ENCODE measurements around the gene PLD5.
"Not testable (repeated sequence)": the region's sequence is repeated elsewhere in the genome, so short reads cannot be mapped to it uniquely, and the experiment has no call there.

PLD5 gene

GRCh38 chr1:242201090-242201489 lies 323.4 kb downstream of the PLD5 start:
- no peak overlapping the region for H3K27ac Mint-ChIP-seq
- no peak for ATAC-seq (replicated peaks)
- H3K9me3 Mint-ChIP-seq, result no peaks in the 10 kb centered on the region
- H3K27me3 Mint-ChIP-seq, result no peaks in the 10 kb centered on the region
- H3K36me3 Mint-ChIP-seq (ENCODE audit: insufficient read depth), result peaks cover 2% of the 10 kb centered on the region
- no peak overlapping the region for H3K4me3 Mint-ChIP-seq
- DNase-seq, result no peak
- no peaks in the 10 kb centered on the region for H3K4me1 Mint-ChIP-seq (ENCODE audit: low read depth in 2 of 2)

DNA sequence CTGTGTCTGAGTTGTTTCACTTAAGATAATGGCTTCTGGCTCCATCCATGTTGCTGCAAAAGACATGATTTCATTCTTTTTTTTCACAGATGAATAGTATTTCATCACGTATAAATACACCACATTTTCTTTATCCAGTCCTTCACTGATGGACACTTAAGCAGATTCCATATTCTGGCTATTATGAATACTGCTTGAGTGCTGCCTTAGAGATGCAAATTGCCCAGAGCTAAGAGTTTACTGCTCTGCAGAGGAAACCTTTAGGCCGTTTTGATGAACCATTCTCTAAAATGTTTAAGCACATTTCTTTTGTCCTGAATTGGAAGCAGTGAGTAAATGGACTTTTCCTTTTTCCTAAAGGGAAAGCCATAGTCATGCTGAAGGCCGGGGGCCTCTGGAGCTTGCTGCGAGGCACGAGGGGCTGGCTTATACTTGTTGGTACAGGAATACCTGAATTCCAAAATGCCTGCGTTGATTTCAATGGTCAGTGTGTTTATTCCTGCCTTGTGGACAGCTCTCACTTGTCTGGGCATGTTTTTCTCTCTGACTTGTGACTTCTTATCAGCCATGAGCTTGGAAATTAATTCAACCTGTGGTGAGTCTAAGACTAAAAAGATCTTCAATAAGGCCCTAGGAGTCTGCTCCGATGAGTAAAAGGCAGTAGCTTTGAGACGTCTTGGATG lies 324.6 kb downstream of the PLD5 start:
- H3K4me1 Mint-ChIP-seq (ENCODE audit: low read depth in 2 of 2), result no peaks in the 10 kb centered on the region
- H3K36me3 Mint-ChIP-seq (ENCODE audit: insufficient read depth), result peaks cover 2% of the 10 kb centered on the region
- DNase-seq, result no peak
- H3K27me3 Mint-ChIP-seq, result no peaks in the 10 kb centered on the region
- no peaks in the 10 kb centered on the region for H3K9me3 Mint-ChIP-seq
- H3K4me3 Mint-ChIP-seq, result no peak overlapping the region
- no peak overlapping the region for H3K27ac Mint-ChIP-seq
- ATAC-seq (replicated peaks), result no peak

GRCh38 chr1:242197907-242198820 lies 326.3 kb downstream of the PLD5 start:
- Mint-ChIP-seq H3K27me3 (no peaks in the 10 kb centered on the region), H3K27ac (no peak overlapping the region), H3K36me3 (ENCODE audit: insufficient read depth) (peaks cover 2% of the 10 kb centered on the region), H3K4me3 (no peak overlapping the region), H3K9me3 (no peaks in the 10 kb centered on the region), H3K4me1 (ENCODE audit: low read depth in 2 of 2) (no peaks in the 10 kb centered on the region)
- ATAC-seq (replicated peaks), result no peak
- DNase-seq, result no peak

GRCh38 chr1:242196914-242197313 lies 327.6 kb downstream of the PLD5 start:
- Mint-ChIP-seq H3K9me3 (peaks cover 0 to 2% of the 10 kb centered on the region in 2 donors), H3K4me1 (ENCODE audit: low read depth in 2 of 2) (no peaks in the 10 kb centered on the region), H3K27me3 (no peaks in the 10 kb centered on the region), H3K27ac (no peak overlapping the region), H3K4me3 (no peak overlapping the region), H3K36me3 (ENCODE audit: insufficient read depth) (peaks cover 2% of the 10 kb centered on the region)
- no peak for DNase-seq
- no peak for ATAC-seq (replicated peaks)

DNA sequence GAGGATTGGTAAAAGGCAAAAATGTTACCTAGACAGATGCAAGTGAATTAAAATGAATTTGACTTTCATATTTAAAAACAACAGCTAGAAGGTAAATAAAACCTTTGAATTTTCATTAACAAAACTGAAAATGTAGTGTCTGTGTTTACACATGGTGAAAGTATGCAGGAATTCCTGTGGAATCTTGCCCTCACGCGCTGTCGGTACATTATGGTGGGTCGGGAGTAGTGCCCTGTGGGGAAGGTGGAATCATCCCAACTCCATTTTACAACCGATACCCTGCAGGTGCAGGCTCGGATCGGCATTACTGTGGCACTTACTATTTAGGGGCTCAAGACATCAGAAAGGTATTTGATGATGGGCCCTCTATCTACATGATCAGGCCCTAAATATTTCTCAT lies 328.4 kb downstream of the PLD5 start:
- Mint-ChIP-seq H3K4me3 (no peak overlapping the region), H3K36me3 (ENCODE audit: insufficient read depth) (peaks cover 2% of the 10 kb centered on the region), H3K4me1 (ENCODE audit: low read depth in 2 of 2) (no peaks in the 10 kb centered on the region), H3K27ac (no peak overlapping the region), H3K9me3 (peaks cover 0 to 2% of the 10 kb centered on the region in 2 donors), H3K27me3 (no peaks in the 10 kb centered on the region)
- no peak for ATAC-seq (replicated peaks)
- DNase-seq, result no peak

GRCh38 chr1:242189591-242189990 lies 334.9 kb downstream of the PLD5 start:
- no peaks in the 10 kb centered on the region for H3K4me1 Mint-ChIP-seq (ENCODE audit: low read depth in 2 of 2)
- peaks cover 4 to 8% of the 10 kb centered on the region in 2 donors for H3K9me3 Mint-ChIP-seq
- H3K27me3 Mint-ChIP-seq, result no peaks in the 10 kb centered on the region
- H3K4me3 Mint-ChIP-seq, result no peak overlapping the region
- ATAC-seq (replicated peaks), result no peak
- H3K27ac Mint-ChIP-seq, result no peak overlapping the region
- DNase-seq, result no peak
- no peaks in the 10 kb centered on the region for H3K36me3 Mint-ChIP-seq (ENCODE audit: insufficient read depth)

GRCh38 chr1:242187816-242188215 lies 336.7 kb downstream of the PLD5 start:
- H3K4me3 Mint-ChIP-seq, result no peak overlapping the region
- H3K4me1 Mint-ChIP-seq (ENCODE audit: low read depth in 2 of 2), result no peaks in the 10 kb centered on the region
- no peaks in the 10 kb centered on the region for H3K27me3 Mint-ChIP-seq
- DNase-seq (no peak), ATAC-seq (replicated peaks) (no peak)
- H3K9me3 Mint-ChIP-seq, result peaks cover 2 to 8% of the 10 kb centered on the region in 2 donors
- no peaks in the 10 kb centered on the region for H3K36me3 Mint-ChIP-seq (ENCODE audit: insufficient read depth)
- H3K27ac Mint-ChIP-seq, result no peak overlapping the region

GRCh38 chr1:242187171-242187570 lies 337.3 kb downstream of the PLD5 start:
- H3K27ac Mint-ChIP-seq, result no peak overlapping the region
- peaks cover 2 to 8% of the 10 kb centered on the region in 2 donors for H3K9me3 Mint-ChIP-seq
- DNase-seq, result no peak
- no peak overlapping the region for H3K4me3 Mint-ChIP-seq
- no peaks in the 10 kb centered on the region for H3K27me3 Mint-ChIP-seq
- H3K36me3 Mint-ChIP-seq (ENCODE audit: insufficient read depth), result no peaks in the 10 kb centered on the region
- ATAC-seq (replicated peaks), result no peak
- no peaks in the 10 kb centered on the region for H3K4me1 Mint-ChIP-seq (ENCODE audit: low read depth in 2 of 2)

- H3K27me3 Mint-ChIP-seq, result no peaks in the 10 kb centered on the region
- H3K4me3 Mint-ChIP-seq, result no peak overlapping the region
- H3K4me1 Mint-ChIP-seq (ENCODE audit: low read depth in 2 of 2), result no peaks in the 10 kb centered on the region
- no peak overlapping the region for H3K27ac Mint-ChIP-seq
- no peaks in the 10 kb centered on the region for H3K36me3 Mint-ChIP-seq (ENCODE audit: insufficient read depth)
- DNase-seq (no peak), ATAC-seq (replicated peaks) (no peak)
- H3K9me3 Mint-ChIP-seq, result peaks cover 2 to 8% of the 10 kb centered on the region in 2 donors
Observed at GRCh38 chr1:242185731-242186130, 338.8 kb downstream of the PLD5 start.

- no peaks in the 10 kb centered on the region for H3K27me3 Mint-ChIP-seq
- H3K27ac Mint-ChIP-seq, result no peak overlapping the region
- peaks cover 2 to 8% of the 10 kb centered on the region in 2 donors for H3K9me3 Mint-ChIP-seq
- ATAC-seq (replicated peaks) (no peak), DNase-seq (no peak)
- H3K4me3 Mint-ChIP-seq, result no peak overlapping the region
- no peaks in the 10 kb centered on the region for H3K36me3 Mint-ChIP-seq (ENCODE audit: insufficient read depth)
- H3K4me1 Mint-ChIP-seq (ENCODE audit: low read depth in 2 of 2), result no peaks in the 10 kb centered on the region
Observed at GRCh38 chr1:242184955-242185354, 339.5 kb downstream of the PLD5 start.

DNA sequence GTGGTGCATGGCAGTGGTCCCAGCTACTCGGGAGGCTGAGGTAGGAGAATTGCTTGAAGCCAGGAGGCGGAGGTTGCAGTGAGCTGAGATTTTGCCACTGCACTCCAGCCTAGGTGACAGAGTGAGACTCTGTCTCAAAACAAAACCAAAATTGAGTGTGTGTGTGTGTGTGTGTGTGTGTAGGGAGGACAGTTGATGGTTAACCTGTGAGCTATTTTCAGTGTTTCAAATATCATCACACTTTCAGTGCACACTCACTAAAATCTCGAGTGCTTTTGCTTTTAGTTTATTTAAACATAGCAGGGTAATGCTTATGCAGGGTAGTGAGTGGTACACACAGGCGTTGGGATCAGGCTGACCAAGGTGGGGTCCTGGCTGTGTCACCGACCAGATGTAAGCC lies 344.7 kb downstream of the PLD5 start:
- not testable (repeated sequence) for DNase-seq; H3K36me3 Mint-ChIP-seq (ENCODE audit: insufficient read depth); H3K27me3 Mint-ChIP-seq; H3K4me3 Mint-ChIP-seq; H3K4me1 Mint-ChIP-seq (ENCODE audit: low read depth in 2 of 2); H3K9me3 Mint-ChIP-seq; ATAC-seq (replicated peaks); H3K27ac Mint-ChIP-seq

DNA sequence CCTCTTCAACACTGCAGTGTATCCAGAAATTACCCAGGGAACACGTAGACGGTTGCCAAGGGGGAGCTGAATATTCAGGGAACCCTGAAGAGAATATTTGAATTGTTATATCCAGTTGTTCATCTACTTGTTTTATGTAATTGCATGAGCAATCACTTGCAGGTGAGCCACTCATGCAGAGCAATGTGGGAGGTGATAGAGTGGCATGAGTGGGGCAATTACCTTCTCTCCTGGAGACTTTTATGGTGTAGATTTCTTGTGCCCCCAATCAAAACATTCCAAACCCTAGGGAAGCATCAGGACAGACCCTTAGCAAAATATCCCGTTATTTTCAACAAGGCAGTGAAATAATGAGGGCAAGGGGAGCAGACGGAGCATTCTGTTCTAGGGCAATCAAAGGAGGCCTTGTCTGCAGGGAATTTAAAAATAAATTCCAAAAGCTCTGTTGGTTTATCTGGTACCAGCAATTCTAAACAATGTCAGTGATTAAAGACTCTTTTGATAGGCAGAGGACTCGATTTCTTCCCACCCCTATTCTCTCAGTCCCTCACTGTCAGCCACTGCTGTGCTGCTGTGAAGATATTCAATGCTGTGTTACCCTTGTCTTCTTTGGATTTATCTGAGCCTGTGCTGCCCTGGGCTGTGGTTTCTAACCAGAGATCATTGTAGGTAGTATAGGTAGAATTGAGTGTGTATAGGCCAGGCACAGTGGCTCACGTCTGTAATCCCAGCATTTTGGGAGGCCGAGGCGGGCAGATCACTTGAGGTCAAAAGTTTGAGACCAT lies 345.4 kb downstream of the PLD5 start:
- no peak overlapping the region for H3K27ac Mint-ChIP-seq
- H3K4me3 Mint-ChIP-seq, result no peak overlapping the region
- peaks cover 0 to 2% of the 10 kb centered on the region in 2 donors for H3K9me3 Mint-ChIP-seq
- ATAC-seq (replicated peaks), result no peak
- no peaks in the 10 kb centered on the region for H3K27me3 Mint-ChIP-seq
- H3K4me1 Mint-ChIP-seq (ENCODE audit: low read depth in 2 of 2), result no peaks in the 10 kb centered on the region
- DNase-seq, result no peak
- H3K36me3 Mint-ChIP-seq (ENCODE audit: insufficient read depth), result no peaks in the 10 kb centered on the region

- no peaks in the 10 kb centered on the region for H3K36me3 Mint-ChIP-seq (ENCODE audit: insufficient read depth)
- H3K4me3 Mint-ChIP-seq, result no peak overlapping the region
- no peak for ATAC-seq (replicated peaks)
- H3K9me3 Mint-ChIP-seq, result peaks cover 0 to 2% of the 10 kb centered on the region in 2 donors
- no peak for DNase-seq
- H3K27me3 Mint-ChIP-seq, result no peaks in the 10 kb centered on the region
- H3K4me1 Mint-ChIP-seq (ENCODE audit: low read depth in 2 of 2), result no peaks in the 10 kb centered on the region
- no peak overlapping the region for H3K27ac Mint-ChIP-seq
Observed at GRCh38 chr1:242178436-242178835, 346.1 kb downstream of the PLD5 start.

Data from effector memory CD8-positive, alpha-beta T cell (primary cell).